ENCODE results near the gene CYFIP2. TPM values are rescaled to one million over a fixed set of nuclear protein-coding genes. Genes with fewer than 3 reads are reported as not detected.

CYFIP2 gene
- total RNA-seq, 2 donors from 2014 or later: 17.8 to 25.2 TPM

DNA sequence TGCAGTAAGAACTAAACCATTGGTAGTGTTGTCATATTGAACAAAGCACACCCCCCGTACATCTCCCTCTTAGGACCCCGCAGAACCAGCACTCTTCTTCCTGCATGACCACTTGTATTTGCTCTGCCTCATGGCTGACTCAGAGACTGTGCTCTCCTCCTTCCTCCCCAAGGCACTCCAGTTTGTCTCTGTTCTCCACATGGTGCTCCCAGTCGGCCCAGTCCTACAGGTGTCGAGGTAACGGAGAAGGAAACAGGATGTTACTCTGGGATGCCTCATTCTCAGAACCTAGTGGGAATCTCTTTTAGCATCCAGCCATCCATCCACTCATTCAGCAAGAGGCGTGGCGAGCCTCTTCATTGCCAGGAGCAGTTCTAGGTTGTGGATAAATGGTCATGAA, 97.1 kb downstream of the CYFIP2 start:
- no peaks in the 10 kb centered on the region for H3K9me3 ChIP-seq
- no peak overlapping the region for H3K4me3 ChIP-seq
- TF ChIP-seq POLR2A (IDR thresholded peaks at IDR 0.05) (no peak), POLR2AphosphoS5 (IDR thresholded peaks at IDR 0.05) (no peak)
- TF ChIP-seq, protein P1, sequence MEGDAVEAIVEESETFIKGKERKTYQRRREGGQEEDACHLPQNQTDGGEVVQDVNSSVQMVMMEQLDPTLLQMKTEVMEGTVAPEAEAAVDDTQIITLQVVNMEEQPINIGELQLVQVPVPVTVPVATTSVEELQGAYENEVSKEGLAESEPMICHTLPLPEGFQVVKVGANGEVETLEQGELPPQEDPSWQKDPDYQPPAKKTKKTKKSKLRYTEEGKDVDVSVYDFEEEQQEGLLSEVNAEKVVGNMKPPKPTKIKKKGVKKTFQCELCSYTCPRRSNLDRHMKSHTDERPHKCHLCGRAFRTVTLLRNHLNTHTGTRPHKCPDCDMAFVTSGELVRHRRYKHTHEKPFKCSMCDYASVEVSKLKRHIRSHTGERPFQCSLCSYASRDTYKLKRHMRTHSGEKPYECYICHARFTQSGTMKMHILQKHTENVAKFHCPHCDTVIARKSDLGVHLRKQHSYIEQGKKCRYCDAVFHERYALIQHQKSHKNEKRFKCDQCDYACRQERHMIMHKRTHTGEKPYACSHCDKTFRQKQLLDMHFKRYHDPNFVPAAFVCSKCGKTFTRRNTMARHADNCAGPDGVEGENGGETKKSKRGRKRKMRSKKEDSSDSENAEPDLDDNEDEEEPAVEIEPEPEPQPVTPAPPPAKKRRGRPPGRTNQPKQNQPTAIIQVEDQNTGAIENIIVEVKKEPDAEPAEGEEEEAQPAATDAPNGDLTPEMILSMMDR (IDR thresholded peaks at IDR 0.05): no peak
- DNase-seq (ENCODE audit: low spot score): no peak
- 93% methylated on average over 7 of the region's 7 CpGs for WGBS
- H3K36me3 ChIP-seq: peaks cover 0 to 4% of the 10 kb centered on the region in 2 donors
- no peak overlapping the region for H3K27ac ChIP-seq
- intact Hi-C loops (cut with DNase I): no loop called here
- no peaks in the 10 kb centered on the region for H3K27me3 ChIP-seq (replicated peaks; ENCODE audit: insufficient read depth)
- H3K4me1 ChIP-seq (replicated peaks): no peaks in the 10 kb centered on the region

DNA sequence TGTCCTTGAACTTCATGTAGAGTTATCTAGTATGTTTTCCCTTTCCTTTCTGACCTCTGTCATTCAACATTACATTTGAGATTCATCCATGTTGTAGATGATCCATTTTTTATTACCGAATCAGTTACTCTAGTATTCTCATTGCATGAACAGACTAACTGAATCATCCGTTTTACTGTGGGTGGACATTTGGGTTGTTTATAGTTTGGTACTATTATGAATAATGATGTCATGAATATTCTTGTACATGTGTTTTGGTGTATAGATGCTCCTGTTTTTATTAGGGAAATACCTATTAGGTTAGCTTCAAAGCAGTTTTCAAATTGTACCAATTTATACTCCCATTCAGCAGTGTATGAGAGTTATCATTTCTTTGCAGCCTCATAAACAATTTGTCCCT, 99.8 kb downstream of the CYFIP2 start:
- DNase-seq (ENCODE audit: low spot score): no peak
- Histone ChIP-seq H3K4me1 (replicated peaks) (no peaks in the 10 kb centered on the region), H3K27ac (no peak overlapping the region), H3K27me3 (replicated peaks; ENCODE audit: insufficient read depth) (no peaks in the 10 kb centered on the region), H3K36me3 (peaks cover 0 to 4% of the 10 kb centered on the region in 2 donors), H3K9me3 (no peaks in the 10 kb centered on the region), H3K4me3 (no peak overlapping the region)
- intact Hi-C loops (cut with DNase I): loop anchor here (2.0 kb wide), 2 partner anchors 111 to 353 kb away; no protein-coding TSS in a partner anchor
- no peak for TF ChIP-seq POLR2AphosphoS5 (IDR thresholded peaks at IDR 0.05)
- no peak for TF ChIP-seq POLR2A (IDR thresholded peaks at IDR 0.05)
- TF ChIP-seq, protein P1 (IDR thresholded peaks at IDR 0.05): no peak
- 88% methylated on average over 2 of the region's 2 CpGs for WGBS

DNA sequence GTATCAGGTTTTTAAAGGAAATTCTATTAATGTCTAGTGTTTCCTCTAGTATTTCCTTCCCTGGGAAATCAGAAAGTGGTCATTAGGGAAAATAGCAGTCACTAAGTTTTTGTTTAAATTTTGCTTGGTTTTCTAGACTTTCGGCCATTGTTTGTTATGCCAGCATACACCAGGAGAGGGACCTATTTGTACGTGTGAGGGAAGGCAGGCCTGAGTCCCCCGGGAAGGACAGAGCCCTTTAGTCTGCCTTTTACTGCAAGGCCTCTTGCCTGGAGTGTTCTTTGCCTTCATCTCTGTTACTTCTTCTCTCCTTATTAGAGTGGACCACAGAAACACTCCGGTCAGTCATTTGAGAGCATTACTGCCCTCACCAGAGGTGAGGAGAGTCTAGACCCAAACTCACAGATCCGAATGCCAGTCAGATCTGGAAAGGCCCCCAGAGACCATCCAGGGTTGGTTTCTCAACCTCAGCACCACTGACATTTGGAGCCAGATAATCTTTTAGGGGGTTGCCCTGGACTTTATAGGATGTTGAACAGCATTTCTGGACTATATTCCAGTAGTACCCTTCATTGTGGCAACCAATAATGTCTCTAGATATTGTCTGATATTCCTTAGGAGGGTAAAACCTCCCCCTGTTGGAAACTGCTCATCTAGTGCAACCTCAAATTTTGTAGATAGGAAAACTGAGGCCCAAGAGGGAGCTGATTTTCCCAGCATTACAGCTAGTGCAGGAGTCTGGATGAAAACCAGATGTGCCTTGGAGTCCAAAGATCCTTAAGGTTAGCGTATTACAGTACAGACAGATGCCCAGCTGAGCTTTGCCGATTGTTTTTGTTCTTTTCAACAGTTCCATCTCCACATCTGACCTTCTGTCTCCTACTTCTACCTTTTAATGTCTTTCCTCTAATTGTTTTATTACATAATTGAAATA, 101.1 kb downstream of the CYFIP2 start:
- Histone ChIP-seq H3K27me3 (replicated peaks; ENCODE audit: insufficient read depth) (no peaks in the 10 kb centered on the region), H3K36me3 (peaks cover 0 to 4% of the 10 kb centered on the region in 2 donors), H3K4me1 (replicated peaks) (no peaks in the 10 kb centered on the region), H3K27ac (peak overlapping the region; percentile 23 to 43), H3K9me3 (no peaks in the 10 kb centered on the region), H3K4me3 (no peak overlapping the region)
- no peak for DNase-seq (ENCODE audit: low spot score)
- 63% methylated on average over 7 of the region's 7 CpGs for WGBS
- intact Hi-C loops (cut with DNase I): loop anchor here (2.0 kb wide), 2 partner anchors 110 to 352 kb away; no protein-coding TSS in a partner anchor
- no peak for TF ChIP-seq POLR2AphosphoS5 (IDR thresholded peaks at IDR 0.05)
- TF ChIP-seq, protein P1 (IDR thresholded peaks at IDR 0.05): peak in 2 of 4 experiments; percentile 42 to 47
- TF ChIP-seq POLR2A (IDR thresholded peaks at IDR 0.05): no peak

DNA sequence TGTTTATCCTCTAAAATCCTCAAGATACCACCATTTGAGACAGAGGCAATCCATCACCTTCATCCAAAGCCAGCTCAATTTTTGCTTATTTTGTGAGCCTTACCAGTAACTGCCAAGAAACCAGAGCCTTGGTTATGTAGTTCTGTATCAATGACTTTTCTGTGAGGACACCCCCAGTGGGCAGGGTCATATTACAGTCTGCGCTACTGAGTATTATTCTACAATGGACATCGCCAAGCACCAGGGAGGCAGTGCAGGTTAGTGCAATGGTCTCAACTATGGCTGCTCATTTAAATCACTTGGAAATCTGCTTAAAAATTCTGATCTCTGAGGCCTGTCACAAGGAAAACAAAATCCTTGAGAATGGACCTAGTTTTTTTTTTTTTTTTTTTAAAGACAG, 103.6 kb downstream of the CYFIP2 start:
- H3K4me1 ChIP-seq (replicated peaks): peaks cover 3% of the 10 kb centered on the region
- intact Hi-C loops (cut with DNase I): no loop called here
- H3K36me3 ChIP-seq: no peaks in the 10 kb centered on the region
- TF ChIP-seq, protein P1 (IDR thresholded peaks at IDR 0.05): no peak
- TF ChIP-seq POLR2A (IDR thresholded peaks at IDR 0.05) (no peak), POLR2AphosphoS5 (IDR thresholded peaks at IDR 0.05) (no peak)
- 95% methylated on average over 2 of the region's 2 CpGs for WGBS
- H3K27ac ChIP-seq: no peak overlapping the region
- H3K27me3 ChIP-seq (replicated peaks; ENCODE audit: insufficient read depth): no peaks in the 10 kb centered on the region
- DNase-seq (ENCODE audit: low spot score): no peak
- no peak overlapping the region for H3K4me3 ChIP-seq
- H3K9me3 ChIP-seq: no peaks in the 10 kb centered on the region

Measured in prostate gland (tissue), 2 donors.